Caco-2 (cell line): ENCODE data around the gene SLC7A14. TPM values are rescaled to one million over a fixed set of nuclear protein-coding genes. Genes with fewer than 3 reads are reported as not detected.

Experiments used
- BruUV-seq: library from RNA; stranded (reverse); fragments of 400-500 nt; replicated peaks from 2 replicates; lab custom pipeline; 2021; lab: Mats Ljungman, UMichigan
- CTCF ChIA-PET: fragments of 300-600 bp; sonication (Branson Sonifier 250); formaldehyde crosslinking; loops from one replicate; lab custom pipeline; 2022; ENCODE audit warnings: antibody characterized with exemption; lab: Charles Lee
- POLR2A ChIA-PET: fragments of 300-600 bp; sonication (Branson Sonifier 250); formaldehyde crosslinking; loops from one replicate; lab custom pipeline; 2022; ENCODE audit warnings: antibody characterized with exemption; lab: Charles Lee
- DNase-seq, 2 experiments: peaks; one replicate each; pipeline versions ENCODE4 v3.0.0 to v3.0.0-alpha.2; 2020 to 2022
- H3K27me3 ChIP-seq: replicated peaks from 2 replicates; pipeline ENCODE4 v1.6.0; 2011; ENCODE audit warnings: low read length; ENCODE audit not compliant: control insufficient read depth, insufficient read depth
- H3K36me3 ChIP-seq: 2 replicates; pipeline ENCODE4 v1.5.1; 2011; ENCODE audit warnings: low read length; ENCODE audit not compliant: control insufficient read depth, insufficient read depth
- H3K4me1 ChIP-seq: fragments of 250-450 bp; sonication (Bioruptor Pico); 2 replicates; pipeline ENCODE4 v1.5.1; 2020; ENCODE audit warnings: mild to moderate bottlenecking
- H3K4me3 ChIP-seq: 2 replicates; pipeline ENCODE4 v1.5.1; 2011; ENCODE audit warnings: low read depth, mild to moderate bottlenecking, control low read depth, low read length
- H3K9me3 ChIP-seq: fragments of 250-450 bp; sonication (Bioruptor Pico); 2 replicates; pipeline ENCODE4 v1.5.1; 2020; ENCODE audit warnings: mild to moderate bottlenecking, moderate library complexity
- H3K27ac Mint-ChIP-seq: one replicate; pipeline ENCODE4 v1.8.0; 2022; ENCODE audit warnings: mixed read lengths; ENCODE audit not compliant: unreplicated experiment
- H3K27me3 Mint-ChIP-seq: one replicate; pipeline ENCODE4 v1.8.0; 2022; ENCODE audit warnings: mixed read lengths; ENCODE audit not compliant: insufficient read depth, unreplicated experiment
- H3K36me3 Mint-ChIP-seq: one replicate; pipeline ENCODE4 v1.8.0; 2022; ENCODE audit warnings: mild to moderate bottlenecking, mixed read lengths; ENCODE audit not compliant: insufficient read depth, unreplicated experiment
- H3K4me1 Mint-ChIP-seq: one replicate; pipeline ENCODE4 v1.8.0; 2022; ENCODE audit warnings: low read depth, mixed read lengths; ENCODE audit not compliant: unreplicated experiment
- H3K4me3 Mint-ChIP-seq: one replicate; pipeline ENCODE4 v1.8.0; 2022; ENCODE audit warnings: mild to moderate bottlenecking, moderate library complexity, mixed read lengths; ENCODE audit not compliant: unreplicated experiment
- H3K9me3 Mint-ChIP-seq: one replicate; pipeline ENCODE4 v1.8.0; 2022; ENCODE audit warnings: mixed read lengths; ENCODE audit not compliant: unreplicated experiment
- intact Hi-C: fragments of 100-400 bp; cut with micrococcal nuclease; formaldehyde crosslinking; loops from one replicate; pipeline ENCODE4 v1.10.0; 2022; ENCODE audit not compliant: unreplicated experiment
- microRNA-seq: library from miRNA; unstranded; fragments of <30 nt; microRNA quantifications from one replicate; pipeline ENCODE4 v1.2.0, GENCODE V29; 2022
- total RNA-seq: library from RNA; stranded (reverse); gene quantifications from 2 replicates; pipeline ENCODE4 v1.2.3, GENCODE V29; 2022
- TF ChIP-seq, protein P1 (sequence below), 2 experiments: fragments of 200-600 bp in 1 of 2; IDR thresholded peaks; 1 replicate in 1 of 2; 2 replicates in 1 of 2; pipeline versions ENCODE4 v1.5.1 to v1.8.0; 2011 to 2022; ENCODE audit warnings: antibody characterized with exemption in 1 of 2, control low read depth in 1 of 2, inconsistent platforms in 1 of 2, low read depth in 1 of 2, low read length in 1 of 2, mild to moderate bottlenecking in 1 of 2, moderate library complexity in 1 of 2; ENCODE audit not compliant: insufficient read depth in 1 of 2, severe bottlenecking in 1 of 2, unreplicated experiment in 1 of 2

The SLC7A14 gene
- total RNA-seq, 1 experiment from 2014 or later, result not detected

DNA sequence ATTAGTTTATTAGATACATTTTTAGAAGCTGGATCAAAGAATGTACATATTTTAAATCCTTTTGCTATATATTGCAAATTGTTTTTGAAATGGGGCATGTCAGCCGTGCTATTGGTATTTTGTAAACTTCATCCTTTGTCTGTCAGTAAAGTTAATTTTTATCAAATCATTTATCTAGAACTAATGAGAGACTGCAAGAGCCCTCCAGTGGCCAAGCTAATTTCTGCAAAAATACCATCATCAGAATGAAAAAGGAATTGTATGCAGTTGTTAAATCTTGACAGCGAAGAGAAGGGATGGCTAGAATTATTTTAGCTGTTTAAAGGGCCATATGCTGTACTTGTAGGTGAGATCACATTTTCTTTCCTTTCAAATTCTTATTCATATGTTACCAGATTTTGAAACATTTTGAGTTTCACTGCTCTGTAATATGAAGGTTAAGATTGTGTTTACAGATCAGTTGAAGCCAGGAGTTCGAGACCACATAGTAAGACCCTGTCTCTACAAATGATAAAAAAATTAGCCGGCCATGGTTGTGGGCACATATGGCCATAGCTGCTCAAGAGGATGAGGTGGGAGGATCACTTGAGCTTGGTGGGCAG lies 175.3 kb downstream of the SLC7A14 start:
- DNase-seq, result peak in 1 of 2 experiments; percentile 18
- Mint-ChIP-seq H3K9me3 (no peaks in the 10 kb centered on the region), H3K27ac (no peak overlapping the region), H3K27me3 (no peaks in the 10 kb centered on the region), H3K4me3 (no peak overlapping the region), H3K4me1 (no peaks in the 10 kb centered on the region), H3K36me3 (no peaks in the 10 kb centered on the region)
- CTCF ChIA-PET, result interaction anchor here (0.6 to 1.6 kb wide), 4 partner anchors 346 to 438 kb away, joined by 3 to 8 read pairs (median 6); no protein-coding TSS in a partner anchor
- no TSS peak for BruUV-seq
- Histone ChIP-seq H3K9me3 (no peaks in the 10 kb centered on the region), H3K4me3 (no peak overlapping the region), H3K27me3 (no peaks in the 10 kb centered on the region), H3K36me3 (no peaks in the 10 kb centered on the region), H3K4me1 (no peaks in the 10 kb centered on the region)
- POLR2A ChIA-PET, result no interaction called here
- TF ChIP-seq, protein P1, sequence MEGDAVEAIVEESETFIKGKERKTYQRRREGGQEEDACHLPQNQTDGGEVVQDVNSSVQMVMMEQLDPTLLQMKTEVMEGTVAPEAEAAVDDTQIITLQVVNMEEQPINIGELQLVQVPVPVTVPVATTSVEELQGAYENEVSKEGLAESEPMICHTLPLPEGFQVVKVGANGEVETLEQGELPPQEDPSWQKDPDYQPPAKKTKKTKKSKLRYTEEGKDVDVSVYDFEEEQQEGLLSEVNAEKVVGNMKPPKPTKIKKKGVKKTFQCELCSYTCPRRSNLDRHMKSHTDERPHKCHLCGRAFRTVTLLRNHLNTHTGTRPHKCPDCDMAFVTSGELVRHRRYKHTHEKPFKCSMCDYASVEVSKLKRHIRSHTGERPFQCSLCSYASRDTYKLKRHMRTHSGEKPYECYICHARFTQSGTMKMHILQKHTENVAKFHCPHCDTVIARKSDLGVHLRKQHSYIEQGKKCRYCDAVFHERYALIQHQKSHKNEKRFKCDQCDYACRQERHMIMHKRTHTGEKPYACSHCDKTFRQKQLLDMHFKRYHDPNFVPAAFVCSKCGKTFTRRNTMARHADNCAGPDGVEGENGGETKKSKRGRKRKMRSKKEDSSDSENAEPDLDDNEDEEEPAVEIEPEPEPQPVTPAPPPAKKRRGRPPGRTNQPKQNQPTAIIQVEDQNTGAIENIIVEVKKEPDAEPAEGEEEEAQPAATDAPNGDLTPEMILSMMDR (IDR thresholded peaks at IDR 0.05; ENCODE audit: insufficient read depth in 1 of 2, low read depth in 1 of 2, low read length in 1 of 2, severe bottlenecking in 1 of 2, unreplicated experiment in 1 of 2), result peak; percentile 36 to 56
- intact Hi-C loops, result loop anchor here (1.0 to 5.0 kb wide), 2 partner anchors 100 to 142 kb away; no protein-coding TSS in a partner anchor

Small RNAs within 50 kb of the gene (microRNA-seq; reads per million reads assigned to microRNA genes)
- gene MIR6828, result not detected

Other genes starting within 250 kb of the SLC7A14 start
- gene SKIL, start 228.4 kb downstream of the SLC7A14 start, total RNA-seq, result 19.6 and 20.5 TPM in 2 replicates
- 0.41 and 0.51 TPM in 2 replicates for gene CLDN11, start 167.2 kb downstream of the SLC7A14 start, total RNA-seq